ENCODE data around the gene SPTBN4.

The SPTBN4 gene

DNA sequence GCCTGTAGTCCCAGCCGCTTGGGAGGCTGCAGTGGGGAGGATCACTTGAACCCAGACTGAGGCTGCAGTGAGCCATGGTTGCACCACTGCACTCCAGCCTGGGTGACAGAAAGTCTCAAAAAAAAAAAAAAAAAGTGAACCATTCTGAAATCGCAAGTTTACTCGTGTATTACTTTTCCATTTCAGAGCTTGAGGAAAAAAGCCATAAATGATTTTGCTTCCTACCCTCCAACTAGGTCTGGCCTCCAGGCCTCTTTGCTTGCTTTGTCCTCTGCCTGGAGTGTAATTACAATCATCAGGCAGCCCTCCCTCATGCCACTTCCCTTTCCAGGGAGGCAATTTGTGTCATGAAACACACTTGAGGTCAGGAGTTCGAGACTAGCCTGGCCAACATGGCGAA is 9.8 kb upstream of the SPTBN4 start:
- no peak overlapping the region for H3K27ac ChIP-seq (replicated peaks; ENCODE audit: low read length)
- H3K9me3 ChIP-seq (replicated peaks in 1 of 2; ENCODE audit: control insufficient read depth in 2 of 2, insufficient read depth in 1 of 2, low read depth in 1 of 2, low read length in 2 of 2), result no peaks in the 10 kb centered on the region
- H3K79me1 ChIP-seq (ENCODE audit: low read depth, low read length), result no peaks in the 10 kb centered on the region
- H2BK120ac ChIP-seq (ENCODE audit: low read depth, low read length), result no peak overlapping the region
- H3K4me3 ChIP-seq (ENCODE audit: low read length in 2 of 2), result no peak overlapping the region
- H2BK15ac ChIP-seq (ENCODE audit: low read length), result no peak overlapping the region
- no peak overlapping the region for H3K4ac ChIP-seq (ENCODE audit: low read length)
- no peak overlapping the region for H3K4me2 ChIP-seq (ENCODE audit: insufficient read depth, low read length, poor library complexity, severe bottlenecking)
- no peak overlapping the region for H2BK5ac ChIP-seq (ENCODE audit: low read length)
- H3K36me3 ChIP-seq (replicated peaks in 1 of 2; ENCODE audit: control insufficient read depth in 2 of 2, insufficient read depth in 2 of 2, low read length in 2 of 2), result no peaks in the 10 kb centered on the region
- no peak overlapping the region for H4K91ac ChIP-seq (ENCODE audit: low read depth, low read length, poor library complexity)
- H4K8ac ChIP-seq (ENCODE audit: low read depth, low read length), result no peak overlapping the region
- no peak for DNase-seq (ENCODE audit: low spot score)
- no peak overlapping the region for H3K9ac ChIP-seq (ENCODE audit: low read depth, low read length, poor library complexity)
- H2AFZ ChIP-seq (ENCODE audit: low read length), result no peak overlapping the region
- H3K18ac ChIP-seq (ENCODE audit: low read length), result no peak overlapping the region
- no CpG with 5 or more reads among the region's 5 CpGs for WGBS, 2 donors (ENCODE audit: extremely low coverage in 2 of 2, insufficient read length in 2 of 2, insufficient replicate concordance in 1 of 2)
- no peaks in the 10 kb centered on the region for H3K27me3 ChIP-seq (ENCODE audit: control insufficient read depth in 3 of 3, insufficient read depth in 3 of 3, low read depth in 1 of 3, low read length in 3 of 3)
- H3K23ac ChIP-seq (ENCODE audit: low read depth, low read length, poor library complexity), result no peak overlapping the region
- no peak overlapping the region for H2AK5ac ChIP-seq (ENCODE audit: low read depth, low read length)
- no peak overlapping the region for H3K14ac ChIP-seq (ENCODE audit: low read length)
- no peaks in the 10 kb centered on the region for H3K4me1 ChIP-seq (ENCODE audit: control insufficient read depth in 2 of 2, insufficient read depth in 1 of 2, low read depth in 1 of 2, low read length in 2 of 2)
- H2BK12ac ChIP-seq (ENCODE audit: low read length), result no peak overlapping the region

GRCh38 chr19:40457953-40458596 is 8.7 kb upstream of the SPTBN4 start:
- no peak overlapping the region for H3K4ac ChIP-seq (ENCODE audit: low read length)
- no peak overlapping the region for H2AK5ac ChIP-seq (ENCODE audit: low read depth, low read length)
- no peak overlapping the region for H2BK5ac ChIP-seq (ENCODE audit: low read length)
- H3K27ac ChIP-seq (replicated peaks; ENCODE audit: low read length), result no peak overlapping the region
- H3K14ac ChIP-seq (ENCODE audit: low read length), result no peak overlapping the region
- no CpG with 5 or more reads among the region's 27 CpGs for WGBS, 2 donors (ENCODE audit: extremely low coverage in 2 of 2, insufficient read length in 2 of 2, insufficient replicate concordance in 1 of 2)
- no peak overlapping the region for H3K4me2 ChIP-seq (ENCODE audit: insufficient read depth, low read length, poor library complexity, severe bottlenecking)
- peak overlapping the region; percentile 65 for H3K23ac ChIP-seq (ENCODE audit: low read depth, low read length, poor library complexity)
- no peak overlapping the region for H2BK15ac ChIP-seq (ENCODE audit: low read length)
- no peak overlapping the region for H2BK120ac ChIP-seq (ENCODE audit: low read depth, low read length)
- H2BK12ac ChIP-seq (ENCODE audit: low read length), result no peak overlapping the region
- H3K4me1 ChIP-seq (ENCODE audit: control insufficient read depth in 2 of 2, insufficient read depth in 1 of 2, low read depth in 1 of 2, low read length in 2 of 2), result no peaks in the 10 kb centered on the region
- H4K8ac ChIP-seq (ENCODE audit: low read depth, low read length), result no peak overlapping the region
- no peaks in the 10 kb centered on the region for H3K27me3 ChIP-seq (ENCODE audit: control insufficient read depth in 3 of 3, insufficient read depth in 3 of 3, low read depth in 1 of 3, low read length in 3 of 3)
- peak overlapping the region; percentile 57 for H3K18ac ChIP-seq (ENCODE audit: low read length)
- DNase-seq (ENCODE audit: low spot score), result no peak
- H3K9me3 ChIP-seq (replicated peaks in 1 of 2; ENCODE audit: control insufficient read depth in 2 of 2, insufficient read depth in 1 of 2, low read depth in 1 of 2, low read length in 2 of 2), result no peaks in the 10 kb centered on the region
- no peaks in the 10 kb centered on the region for H3K36me3 ChIP-seq (replicated peaks in 1 of 2; ENCODE audit: control insufficient read depth in 2 of 2, insufficient read depth in 2 of 2, low read length in 2 of 2)
- H4K91ac ChIP-seq (ENCODE audit: low read depth, low read length, poor library complexity), result no peak overlapping the region
- H2AFZ ChIP-seq (ENCODE audit: low read length), result no peak overlapping the region
- no peak overlapping the region for H3K4me3 ChIP-seq (ENCODE audit: low read length in 2 of 2)
- no peak overlapping the region for H3K9ac ChIP-seq (ENCODE audit: low read depth, low read length, poor library complexity)
- H3K79me1 ChIP-seq (ENCODE audit: low read depth, low read length), result no peaks in the 10 kb centered on the region

- no peak overlapping the region for H3K4me2 ChIP-seq (ENCODE audit: insufficient read depth, low read length, poor library complexity, severe bottlenecking)
- DNase-seq (ENCODE audit: low spot score), result no peak
- peak overlapping the region; percentile 57 for H3K18ac ChIP-seq (ENCODE audit: low read length)
- no peak overlapping the region for H2BK12ac ChIP-seq (ENCODE audit: low read length)
- no peaks in the 10 kb centered on the region for H3K27me3 ChIP-seq (ENCODE audit: control insufficient read depth in 3 of 3, insufficient read depth in 3 of 3, low read depth in 1 of 3, low read length in 3 of 3)
- H2BK15ac ChIP-seq (ENCODE audit: low read length), result no peak overlapping the region
- no peaks in the 10 kb centered on the region for H3K9me3 ChIP-seq (replicated peaks in 1 of 2; ENCODE audit: control insufficient read depth in 2 of 2, insufficient read depth in 1 of 2, low read depth in 1 of 2, low read length in 2 of 2)
- no peak overlapping the region for H3K9ac ChIP-seq (ENCODE audit: low read depth, low read length, poor library complexity)
- no peaks in the 10 kb centered on the region for H3K79me1 ChIP-seq (ENCODE audit: low read depth, low read length)
- H2BK5ac ChIP-seq (ENCODE audit: low read length), result no peak overlapping the region
- H2AFZ ChIP-seq (ENCODE audit: low read length), result no peak overlapping the region
- H4K8ac ChIP-seq (ENCODE audit: low read depth, low read length), result no peak overlapping the region
- H3K4me3 ChIP-seq (ENCODE audit: low read length in 2 of 2), result no peak overlapping the region
- no peak overlapping the region for H2AK5ac ChIP-seq (ENCODE audit: low read depth, low read length)
- peak overlapping the region; percentile 65 for H3K23ac ChIP-seq (ENCODE audit: low read depth, low read length, poor library complexity)
- H4K91ac ChIP-seq (ENCODE audit: low read depth, low read length, poor library complexity), result no peak overlapping the region
- H3K14ac ChIP-seq (ENCODE audit: low read length), result no peak overlapping the region
- no CpG with 5 or more reads among the region's 3 CpGs for WGBS, 2 donors (ENCODE audit: extremely low coverage in 2 of 2, insufficient read length in 2 of 2, insufficient replicate concordance in 1 of 2)
- no peak overlapping the region for H3K27ac ChIP-seq (replicated peaks; ENCODE audit: low read length)
- no peak overlapping the region for H2BK120ac ChIP-seq (ENCODE audit: low read depth, low read length)
- no peaks in the 10 kb centered on the region for H3K4me1 ChIP-seq (ENCODE audit: control insufficient read depth in 2 of 2, insufficient read depth in 1 of 2, low read depth in 1 of 2, low read length in 2 of 2)
- H3K4ac ChIP-seq (ENCODE audit: low read length), result no peak overlapping the region
- no peaks in the 10 kb centered on the region for H3K36me3 ChIP-seq (replicated peaks in 1 of 2; ENCODE audit: control insufficient read depth in 2 of 2, insufficient read depth in 2 of 2, low read length in 2 of 2)
Observed at GRCh38 chr19:40458597-40458974, 8.2 kb upstream of the SPTBN4 start.

DNA sequence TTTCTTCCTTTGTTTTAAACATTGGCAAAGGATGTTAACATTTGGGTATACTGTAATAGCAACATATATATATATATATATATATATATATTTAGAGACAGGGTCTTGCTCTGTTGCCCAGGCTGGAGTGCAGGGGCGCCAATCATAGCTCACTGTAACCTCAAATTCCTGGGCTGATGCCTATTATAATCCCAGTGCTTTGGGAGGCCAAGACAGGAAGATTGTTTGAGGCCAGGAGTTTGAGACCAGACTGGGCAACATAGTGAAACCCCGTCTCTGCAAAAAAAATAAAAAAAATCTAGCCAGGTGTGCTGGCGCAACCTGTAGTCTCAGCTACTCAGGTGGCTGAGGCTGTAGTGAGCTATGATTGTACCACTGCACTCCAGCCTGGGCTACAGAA is 6.6 kb upstream of the SPTBN4 start:
- Histone ChIP-seq H3K27me3 (ENCODE audit: control insufficient read depth in 3 of 3, insufficient read depth in 3 of 3, low read depth in 1 of 3, low read length in 3 of 3) (peaks cover 0 to 6% (median 0%) of the 10 kb centered on the region in 3 experiments), H4K8ac (ENCODE audit: low read depth, low read length) (no peak overlapping the region), H2AK5ac (ENCODE audit: low read depth, low read length) (no peak overlapping the region), H3K4ac (ENCODE audit: low read length) (no peak overlapping the region), H3K9me3 (replicated peaks in 1 of 2; ENCODE audit: control insufficient read depth in 2 of 2, insufficient read depth in 1 of 2, low read depth in 1 of 2, low read length in 2 of 2) (no peaks in the 10 kb centered on the region), H3K9ac (ENCODE audit: low read depth, low read length, poor library complexity) (no peak overlapping the region), H2BK120ac (ENCODE audit: low read depth, low read length) (no peak overlapping the region), H3K27ac (replicated peaks; ENCODE audit: low read length) (no peak overlapping the region), H3K4me2 (ENCODE audit: insufficient read depth, low read length, poor library complexity, severe bottlenecking) (no peak overlapping the region), H3K79me1 (ENCODE audit: low read depth, low read length) (no peaks in the 10 kb centered on the region), H2BK12ac (ENCODE audit: low read length) (no peak overlapping the region), H3K4me1 (ENCODE audit: control insufficient read depth in 2 of 2, insufficient read depth in 1 of 2, low read depth in 1 of 2, low read length in 2 of 2) (peaks cover 3 to 7% of the 10 kb centered on the region in 2 donors), H2BK5ac (ENCODE audit: low read length) (no peak overlapping the region), H3K18ac (ENCODE audit: low read length) (no peak overlapping the region), H3K23ac (ENCODE audit: low read depth, low read length, poor library complexity) (no peak overlapping the region), H2AFZ (ENCODE audit: low read length) (no peak overlapping the region), H2BK15ac (ENCODE audit: low read length) (no peak overlapping the region), H3K4me3 (ENCODE audit: low read length in 2 of 2) (no peak overlapping the region), H4K91ac (ENCODE audit: low read depth, low read length, poor library complexity) (no peak overlapping the region), H3K36me3 (replicated peaks in 1 of 2; ENCODE audit: control insufficient read depth in 2 of 2, insufficient read depth in 2 of 2, low read length in 2 of 2) (no peaks in the 10 kb centered on the region), H3K14ac (ENCODE audit: low read length) (no peak overlapping the region)
- DNase-seq (ENCODE audit: low spot score), result no peak
- no CpG with 5 or more reads among the region's 3 CpGs for whole genome bisulfite sequencing, 2 donors (ENCODE audit: extremely low coverage in 2 of 2, insufficient read length in 2 of 2, insufficient replicate concordance in 1 of 2)

All from neuronal stem cell (in vitro differentiated cells).